ENCODE measurements around the gene KCNQ1.

DNA sequence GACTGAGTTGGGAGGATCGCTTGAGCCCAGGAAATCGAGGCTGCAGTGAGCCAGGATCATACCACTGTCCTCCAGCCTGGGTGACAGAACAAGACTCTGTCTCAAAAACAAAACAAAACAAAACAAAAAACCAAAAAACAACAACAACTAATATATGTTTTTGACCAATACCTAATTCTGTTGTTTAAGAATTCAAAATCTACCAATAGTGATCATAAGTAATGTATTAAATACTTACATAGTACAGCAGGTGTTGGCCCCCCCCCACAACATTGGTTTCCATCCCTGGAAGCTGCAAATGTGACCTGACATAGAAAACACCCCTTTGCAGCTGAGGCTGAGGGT is 74.7 kb downstream of the KCNQ1 start:
- no peak for TF ChIP-seq POLR2A (IDR thresholded peaks at IDR 0.05; ENCODE audit: borderline replicate concordance, extremely low read depth, insufficient read depth, insufficient read length)
- TF ChIP-seq, protein P1, sequence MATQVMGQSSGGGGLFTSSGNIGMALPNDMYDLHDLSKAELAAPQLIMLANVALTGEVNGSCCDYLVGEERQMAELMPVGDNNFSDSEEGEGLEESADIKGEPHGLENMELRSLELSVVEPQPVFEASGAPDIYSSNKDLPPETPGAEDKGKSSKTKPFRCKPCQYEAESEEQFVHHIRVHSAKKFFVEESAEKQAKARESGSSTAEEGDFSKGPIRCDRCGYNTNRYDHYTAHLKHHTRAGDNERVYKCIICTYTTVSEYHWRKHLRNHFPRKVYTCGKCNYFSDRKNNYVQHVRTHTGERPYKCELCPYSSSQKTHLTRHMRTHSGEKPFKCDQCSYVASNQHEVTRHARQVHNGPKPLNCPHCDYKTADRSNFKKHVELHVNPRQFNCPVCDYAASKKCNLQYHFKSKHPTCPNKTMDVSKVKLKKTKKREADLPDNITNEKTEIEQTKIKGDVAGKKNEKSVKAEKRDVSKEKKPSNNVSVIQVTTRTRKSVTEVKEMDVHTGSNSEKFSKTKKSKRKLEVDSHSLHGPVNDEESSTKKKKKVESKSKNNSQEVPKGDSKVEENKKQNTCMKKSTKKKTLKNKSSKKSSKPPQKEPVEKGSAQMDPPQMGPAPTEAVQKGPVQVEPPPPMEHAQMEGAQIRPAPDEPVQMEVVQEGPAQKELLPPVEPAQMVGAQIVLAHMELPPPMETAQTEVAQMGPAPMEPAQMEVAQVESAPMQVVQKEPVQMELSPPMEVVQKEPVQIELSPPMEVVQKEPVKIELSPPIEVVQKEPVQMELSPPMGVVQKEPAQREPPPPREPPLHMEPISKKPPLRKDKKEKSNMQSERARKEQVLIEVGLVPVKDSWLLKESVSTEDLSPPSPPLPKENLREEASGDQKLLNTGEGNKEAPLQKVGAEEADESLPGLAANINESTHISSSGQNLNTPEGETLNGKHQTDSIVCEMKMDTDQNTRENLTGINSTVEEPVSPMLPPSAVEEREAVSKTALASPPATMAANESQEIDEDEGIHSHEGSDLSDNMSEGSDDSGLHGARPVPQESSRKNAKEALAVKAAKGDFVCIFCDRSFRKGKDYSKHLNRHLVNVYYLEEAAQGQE (IDR thresholded peaks at IDR 0.05; ENCODE audit: low read depth) = no peak
